Mucosa of rectum (tissue), 2 donors: ENCODE results near the gene ADAMTS5.

Experiments used
- H3K27ac ChIP-seq, 2 donors: one replicate each; pipeline ENCODE4 v1.7.0; 2013; ENCODE audit warnings: inconsistent platforms in 2 of 2, low read depth in 2 of 2, low read length in 2 of 2
- H3K27me3 ChIP-seq, 2 donors: one replicate each; pipeline ENCODE4 v1.7.0; 2013; ENCODE audit warnings: low read length in 2 of 2; ENCODE audit not compliant: control insufficient read depth in 2 of 2, insufficient read depth in 2 of 2
- H3K36me3 ChIP-seq, 2 donors: one replicate each; pipeline ENCODE4 v1.7.0; 2013; ENCODE audit warnings: low read length in 2 of 2; ENCODE audit not compliant: control insufficient read depth in 2 of 2, insufficient read depth in 2 of 2
- H3K4me1 ChIP-seq, 2 donors: one replicate each; pipeline ENCODE4 v1.7.0; 2013; ENCODE audit warnings: low read length in 2 of 2, mild to moderate bottlenecking in 1 of 2; ENCODE audit not compliant: control insufficient read depth in 2 of 2, insufficient read depth in 2 of 2
- H3K4me3 ChIP-seq, 2 donors: one replicate each; pipeline ENCODE4 v1.7.0; 2013; ENCODE audit warnings: low read length in 2 of 2
- H3K9ac ChIP-seq, 2 donors: one replicate each; pipeline ENCODE4 v1.7.0; 2013; ENCODE audit warnings: low read length in 2 of 2, low read depth in 1 of 2, mild to moderate bottlenecking in 1 of 2
- H3K9me3 ChIP-seq, 2 donors: one replicate each; pipeline ENCODE4 v1.7.0; 2013; ENCODE audit warnings: low read length in 2 of 2; ENCODE audit not compliant: control insufficient read depth in 2 of 2
- donor health status: healthy.
- donor health status: Normal muscosa, but diverticular disease.

Gene ADAMTS5

DNA sequence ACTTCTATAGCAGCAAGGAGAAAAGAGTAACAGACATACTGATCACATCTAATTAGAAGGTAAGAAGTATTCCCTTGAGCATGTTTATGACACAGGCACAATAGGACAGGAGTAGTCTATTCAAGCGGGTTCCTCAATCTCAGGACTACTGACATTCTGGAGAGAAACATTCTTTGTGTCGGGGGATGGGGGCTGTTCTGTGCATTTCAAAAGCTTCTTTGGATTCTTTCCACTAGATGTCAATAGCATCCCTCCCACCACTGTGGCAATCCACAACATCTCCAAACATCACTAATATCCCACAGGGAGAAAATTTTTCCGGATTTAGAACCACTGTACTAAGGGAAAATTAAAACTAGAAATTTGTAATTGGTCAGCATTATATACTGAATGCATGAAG, 56.9 kb downstream of the ADAMTS5 start:
- Histone ChIP-seq H3K4me3 (no peak overlapping the region), H3K27ac (no peak overlapping the region), H3K9ac (no peak overlapping the region), H3K9me3 (no peaks in the 10 kb centered on the region), H3K4me1 (no peaks in the 10 kb centered on the region), H3K36me3 (no peaks in the 10 kb centered on the region), H3K27me3 (no peaks in the 10 kb centered on the region)

DNA sequence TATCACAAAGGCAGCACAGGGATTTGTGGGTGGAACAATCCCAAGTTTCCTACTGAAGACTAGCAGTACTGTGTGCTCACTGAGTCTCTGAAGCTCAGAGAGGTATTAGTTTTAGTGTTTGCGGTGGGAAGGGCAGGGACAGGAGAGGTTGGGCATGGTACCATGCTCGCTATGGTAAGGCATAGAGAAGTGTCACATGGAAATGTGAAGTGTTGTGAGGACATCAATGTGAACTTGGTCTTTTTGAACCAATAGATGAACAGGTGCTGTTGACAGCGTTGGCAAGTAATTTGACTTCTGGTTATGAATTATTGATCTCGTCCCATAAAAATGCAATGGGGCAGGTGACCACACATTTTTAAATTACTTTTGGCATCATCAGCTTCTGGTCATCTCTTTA, 65.9 kb downstream of the ADAMTS5 start:
- H3K27ac ChIP-seq, result no peak overlapping the region
- H3K4me3 ChIP-seq, result no peak overlapping the region

GRCh38 chr21:26892151-26892550, 74.7 kb downstream of the ADAMTS5 start:
- Histone ChIP-seq H3K9ac (no peak overlapping the region), H3K4me3 (no peak overlapping the region), H3K27ac (no peak overlapping the region), H3K4me1 (no peaks in the 10 kb centered on the region), H3K36me3 (no peaks in the 10 kb centered on the region), H3K9me3 (no peaks in the 10 kb centered on the region), H3K27me3 (no peaks in the 10 kb centered on the region)

More for the DNA sequence above, 65.9 kb downstream of the ADAMTS5 start:
- Histone ChIP-seq H3K4me1 (no peaks in the 10 kb centered on the region), H3K9me3 (no peaks in the 10 kb centered on the region), H3K27me3 (no peaks in the 10 kb centered on the region), H3K9ac (no peak overlapping the region), H3K36me3 (no peaks in the 10 kb centered on the region)

- Histone ChIP-seq H3K9ac (no peak overlapping the region), H3K4me1 (no peaks in the 10 kb centered on the region), H3K4me3 (no peak overlapping the region), H3K36me3 (no peaks in the 10 kb centered on the region), H3K27me3 (no peaks in the 10 kb centered on the region), H3K9me3 (no peaks in the 10 kb centered on the region), H3K27ac (no peak overlapping the region)
Observed at GRCh38 chr21:26888931-26889330, 78.0 kb downstream of the ADAMTS5 start.

DNA sequence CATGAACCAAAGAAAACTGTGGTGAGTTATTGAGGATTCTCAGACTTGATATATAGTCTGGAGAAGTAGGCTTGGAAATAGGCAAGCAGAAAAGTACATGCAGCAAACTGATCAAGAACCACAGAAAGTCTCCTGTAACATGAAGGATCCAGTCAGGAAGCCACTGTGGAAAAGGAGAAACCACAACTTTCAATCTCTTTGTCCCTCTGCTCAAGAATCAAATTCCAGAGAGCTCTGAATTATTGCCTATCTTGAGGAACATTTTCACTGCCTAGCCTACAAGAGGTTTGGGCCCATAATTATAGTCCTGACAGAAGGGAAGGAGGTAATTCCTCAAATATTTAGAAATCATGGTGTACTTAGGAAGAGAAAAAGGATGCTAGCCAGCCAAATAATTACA, 78.6 kb downstream of the ADAMTS5 start:
- no peaks in the 10 kb centered on the region for H3K9me3 ChIP-seq
- H3K4me3 ChIP-seq, result no peak overlapping the region
- no peaks in the 10 kb centered on the region for H3K4me1 ChIP-seq
- no peak overlapping the region for H3K27ac ChIP-seq
- H3K36me3 ChIP-seq, result no peaks in the 10 kb centered on the region
- H3K27me3 ChIP-seq, result no peaks in the 10 kb centered on the region
- H3K9ac ChIP-seq, result no peak overlapping the region

DNA sequence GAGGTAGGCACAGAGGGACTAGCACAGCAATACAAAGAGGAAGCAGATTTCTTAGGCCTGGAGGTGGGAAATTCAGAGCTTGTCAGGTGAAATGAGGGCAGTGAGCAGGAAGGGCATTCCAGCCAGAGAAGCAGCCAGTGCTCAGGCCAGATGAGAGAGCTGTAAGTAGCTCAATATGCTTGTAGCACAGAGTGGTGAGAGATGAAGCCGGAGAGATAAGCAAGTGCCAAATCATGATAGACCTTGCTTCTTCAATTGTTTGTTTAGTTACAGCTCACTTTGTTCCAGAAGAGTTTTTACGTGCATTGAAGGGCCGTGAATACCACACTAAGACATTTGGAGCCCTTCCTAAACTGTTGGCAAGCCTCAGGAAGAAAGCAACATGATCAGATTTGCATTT, 79.6 kb downstream of the ADAMTS5 start:
- Histone ChIP-seq H3K4me3 (no peak overlapping the region), H3K4me1 (no peaks in the 10 kb centered on the region), H3K27ac (no peak overlapping the region), H3K36me3 (no peaks in the 10 kb centered on the region), H3K9ac (no peak overlapping the region), H3K9me3 (no peaks in the 10 kb centered on the region), H3K27me3 (no peaks in the 10 kb centered on the region)

DNA sequence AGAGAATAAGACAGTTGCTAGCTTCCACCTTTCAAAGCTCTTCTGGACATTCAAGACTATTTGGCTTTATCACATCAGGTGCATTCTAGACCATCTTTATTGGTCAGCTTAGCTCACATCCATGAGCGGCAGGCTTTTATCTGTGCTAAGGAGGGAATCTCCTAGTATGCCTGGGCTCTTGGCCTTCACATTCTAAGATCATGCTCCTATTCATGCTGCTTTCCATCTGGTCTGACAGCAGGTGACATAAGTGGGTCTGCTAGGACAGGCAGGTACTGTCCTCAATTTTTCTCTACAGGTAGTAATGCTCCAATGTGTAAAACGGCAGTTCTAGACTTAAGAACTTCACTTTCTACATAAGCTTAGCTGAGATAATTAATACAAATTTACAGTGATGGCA, 82.5 kb downstream of the ADAMTS5 start:
- Histone ChIP-seq H3K4me3 (no peak overlapping the region), H3K9me3 (no peaks in the 10 kb centered on the region), H3K36me3 (no peaks in the 10 kb centered on the region), H3K27me3 (no peaks in the 10 kb centered on the region), H3K4me1 (no peaks in the 10 kb centered on the region), H3K27ac (no peak overlapping the region), H3K9ac (no peak overlapping the region)

DNA sequence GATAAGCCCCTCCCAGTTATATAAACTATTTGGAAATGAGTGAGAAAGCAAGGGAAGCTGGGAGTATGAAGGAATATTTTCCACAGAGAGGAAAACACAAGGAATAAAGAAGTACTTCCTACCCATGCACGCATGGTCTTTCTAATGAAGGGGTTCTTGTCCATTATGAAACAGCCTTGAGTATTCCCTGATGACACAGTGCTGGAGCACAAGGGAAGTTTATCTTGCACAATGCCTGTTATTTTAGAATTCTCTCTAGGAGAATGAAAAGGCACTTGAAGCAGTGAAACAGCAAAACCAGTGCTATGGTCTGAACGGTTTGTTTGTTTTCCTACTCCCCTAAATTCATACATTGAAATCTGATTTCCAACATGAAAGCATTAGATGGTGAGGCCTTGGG, 83.1 kb downstream of the ADAMTS5 start:
- no peak overlapping the region for H3K4me3 ChIP-seq
- no peak overlapping the region for H3K9ac ChIP-seq
- H3K27ac ChIP-seq, result no peak overlapping the region
- H3K36me3 ChIP-seq, result no peaks in the 10 kb centered on the region
- H3K9me3 ChIP-seq, result no peaks in the 10 kb centered on the region
- no peaks in the 10 kb centered on the region for H3K4me1 ChIP-seq
- no peaks in the 10 kb centered on the region for H3K27me3 ChIP-seq

GRCh38 chr21:26881504-26882228, 85.2 kb downstream of the ADAMTS5 start:
- Histone ChIP-seq H3K4me1 (no peaks in the 10 kb centered on the region), H3K4me3 (no peak overlapping the region), H3K27me3 (no peaks in the 10 kb centered on the region), H3K36me3 (no peaks in the 10 kb centered on the region), H3K9me3 (no peaks in the 10 kb centered on the region), H3K27ac (no peak overlapping the region), H3K9ac (no peak overlapping the region)

- Histone ChIP-seq H3K4me1 (no peaks in the 10 kb centered on the region), H3K36me3 (no peaks in the 10 kb centered on the region), H3K9ac (no peak overlapping the region), H3K9me3 (no peaks in the 10 kb centered on the region), H3K4me3 (no peak overlapping the region), H3K27ac (no peak overlapping the region), H3K27me3 (no peaks in the 10 kb centered on the region)
Observed at GRCh38 chr21:26877018-26877417, 89.9 kb downstream of the ADAMTS5 start.

GRCh38 chr21:26874347-26874746, 92.5 kb downstream of the ADAMTS5 start:
- Histone ChIP-seq H3K27ac (no peak overlapping the region), H3K9me3 (no peaks in the 10 kb centered on the region), H3K4me1 (no peaks in the 10 kb centered on the region), H3K9ac (no peak overlapping the region), H3K27me3 (no peaks in the 10 kb centered on the region), H3K36me3 (no peaks in the 10 kb centered on the region), H3K4me3 (no peak overlapping the region)
